ENCODE measurements around the gene EML6. TPM values are rescaled to one million over a fixed set of nuclear protein-coding genes. Genes with fewer than 3 reads are reported as not detected.

The EML6 gene
- total and polyA plus RNA-seq, 10 of the 15 experiments (the other 5 are each of a cell fraction or from before 2014, with no cell fraction given): 0.09 to 0.67 (median 0.21) TPM

GRCh38 chr2:54898456-54899226, 175.2 kb downstream of the EML6 start (continued):
- TF ChIP-seq, protein P1, sequence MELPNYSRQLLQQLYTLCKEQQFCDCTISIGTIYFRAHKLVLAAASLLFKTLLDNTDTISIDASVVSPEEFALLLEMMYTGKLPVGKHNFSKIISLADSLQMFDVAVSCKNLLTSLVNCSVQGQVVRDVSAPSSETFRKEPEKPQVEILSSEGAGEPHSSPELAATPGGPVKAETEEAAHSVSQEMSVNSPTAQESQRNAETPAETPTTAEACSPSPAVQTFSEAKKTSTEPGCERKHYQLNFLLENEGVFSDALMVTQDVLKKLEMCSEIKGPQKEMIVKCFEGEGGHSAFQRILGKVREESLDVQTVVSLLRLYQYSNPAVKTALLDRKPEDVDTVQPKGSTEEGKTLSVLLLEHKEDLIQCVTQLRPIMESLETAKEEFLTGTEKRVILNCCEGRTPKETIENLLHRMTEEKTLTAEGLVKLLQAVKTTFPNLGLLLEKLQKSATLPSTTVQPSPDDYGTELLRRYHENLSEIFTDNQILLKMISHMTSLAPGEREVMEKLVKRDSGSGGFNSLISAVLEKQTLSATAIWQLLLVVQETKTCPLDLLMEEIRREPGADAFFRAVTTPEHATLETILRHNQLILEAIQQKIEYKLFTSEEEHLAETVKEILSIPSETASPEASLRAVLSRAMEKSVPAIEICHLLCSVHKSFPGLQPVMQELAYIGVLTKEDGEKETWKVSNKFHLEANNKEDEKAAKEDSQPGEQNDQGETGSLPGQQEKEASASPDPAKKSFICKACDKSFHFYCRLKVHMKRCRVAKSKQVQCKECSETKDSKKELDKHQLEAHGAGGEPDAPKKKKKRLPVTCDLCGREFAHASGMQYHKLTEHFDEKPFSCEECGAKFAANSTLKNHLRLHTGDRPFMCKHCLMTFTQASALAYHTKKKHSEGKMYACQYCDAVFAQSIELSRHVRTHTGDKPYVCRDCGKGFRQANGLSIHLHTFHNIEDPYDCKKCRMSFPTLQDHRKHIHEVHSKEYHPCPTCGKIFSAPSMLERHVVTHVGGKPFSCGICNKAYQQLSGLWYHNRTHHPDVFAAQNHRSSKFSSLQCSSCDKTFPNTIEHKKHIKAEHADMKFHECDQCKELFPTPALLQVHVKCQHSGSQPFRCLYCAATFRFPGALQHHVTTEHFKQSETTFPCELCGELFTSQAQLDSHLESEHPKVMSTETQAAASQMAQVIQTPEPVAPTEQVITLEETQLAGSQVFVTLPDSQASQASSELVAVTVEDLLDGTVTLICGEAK (IDR thresholded peaks at IDR 0.05; ENCODE audit: borderline replicate concordance): no peak
- TF ChIP-seq, protein P2, sequence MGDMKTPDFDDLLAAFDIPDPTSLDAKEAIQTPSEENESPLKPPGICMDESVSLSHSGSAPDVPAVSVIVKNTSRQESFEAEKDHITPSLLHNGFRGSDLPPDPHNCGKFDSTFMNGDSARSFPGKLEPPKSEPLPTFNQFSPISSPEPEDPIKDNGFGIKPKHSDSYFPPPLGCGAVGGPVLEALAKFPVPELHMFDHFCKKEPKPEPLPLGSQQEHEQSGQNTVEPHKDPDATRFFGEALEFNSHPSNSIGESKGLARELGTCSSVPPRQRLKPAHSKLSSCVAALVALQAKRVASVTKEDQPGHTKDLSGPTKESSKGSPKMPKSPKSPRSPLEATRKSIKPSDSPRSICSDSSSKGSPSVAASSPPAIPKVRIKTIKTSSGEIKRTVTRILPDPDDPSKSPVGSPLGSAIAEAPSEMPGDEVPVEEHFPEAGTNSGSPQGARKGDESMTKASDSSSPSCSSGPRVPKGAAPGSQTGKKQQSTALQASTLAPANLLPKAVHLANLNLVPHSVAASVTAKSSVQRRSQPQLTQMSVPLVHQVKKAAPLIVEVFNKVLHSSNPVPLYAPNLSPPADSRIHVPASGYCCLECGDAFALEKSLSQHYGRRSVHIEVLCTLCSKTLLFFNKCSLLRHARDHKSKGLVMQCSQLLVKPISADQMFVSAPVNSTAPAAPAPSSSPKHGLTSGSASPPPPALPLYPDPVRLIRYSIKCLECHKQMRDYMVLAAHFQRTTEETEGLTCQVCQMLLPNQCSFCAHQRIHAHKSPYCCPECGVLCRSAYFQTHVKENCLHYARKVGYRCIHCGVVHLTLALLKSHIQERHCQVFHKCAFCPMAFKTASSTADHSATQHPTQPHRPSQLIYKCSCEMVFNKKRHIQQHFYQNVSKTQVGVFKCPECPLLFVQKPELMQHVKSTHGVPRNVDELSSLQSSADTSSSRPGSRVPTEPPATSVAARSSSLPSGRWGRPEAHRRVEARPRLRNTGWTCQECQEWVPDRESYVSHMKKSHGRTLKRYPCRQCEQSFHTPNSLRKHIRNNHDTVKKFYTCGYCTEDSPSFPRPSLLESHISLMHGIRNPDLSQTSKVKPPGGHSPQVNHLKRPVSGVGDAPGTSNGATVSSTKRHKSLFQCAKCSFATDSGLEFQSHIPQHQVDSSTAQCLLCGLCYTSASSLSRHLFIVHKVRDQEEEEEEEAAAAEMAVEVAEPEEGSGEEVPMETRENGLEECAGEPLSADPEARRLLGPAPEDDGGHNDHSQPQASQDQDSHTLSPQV (IDR thresholded peaks at IDR 0.05): no peak
- TF ChIP-seq STAT3 (IDR thresholded peaks at IDR 0.05; ENCODE audit: low read depth, low read length): no peak
- TF ChIP-seq RAD21 (IDR thresholded peaks at IDR 0.05; ENCODE audit: insufficient read depth, low read depth, low read length): no peak
- TF ChIP-seq MEF2B (IDR thresholded peaks at IDR 0.05; ENCODE audit: partially characterized antibody, poor library complexity, severe bottlenecking): no peak
- TF ChIP-seq KAT2A (conservative IDR thresholded peaks at IDR 0.05; ENCODE audit: control insufficient read depth, low read depth, low read length): no peak
- TF ChIP-seq CREM (IDR thresholded peaks at IDR 0.05; ENCODE audit: low read depth): no peak
- TF ChIP-seq BCL11A (IDR thresholded peaks at IDR 0.05; ENCODE audit: low read depth, low read length): no peak

All from GM12878 (cell line).